HEK293 (cell line): ENCODE results near the gene ACRBP.

ENCODE experiments used
- CTCF ChIA-PET: fragments of 350-600 bp; formaldehyde crosslinking; extraction: SDS; loops from one replicate; lab custom pipeline; 2021; ENCODE audit warnings: antibody characterized with exemption; lab: Yijun Ruan, JAX
- POLR2A ChIA-PET: fragments of 300-600 bp; formaldehyde crosslinking; extraction: SDS; loops from one replicate; lab custom pipeline; 2020; ENCODE audit warnings: antibody characterized with exemption, inconsistent platforms; lab: Yijun Ruan, JAX
- H3K27ac ChIP-seq: fragments of 200-500 bp; sonication (Bioruptor generic); 2 replicates; pipeline ENCODE4 v1.5.1; 2014; ENCODE audit warnings: low read depth, low read length, control low read depth, inconsistent platforms; ENCODE audit errors: extremely low read depth
- H3K36me3 ChIP-seq, 2 experiments: fragments of 200-500 bp in 1 of 2; sonication (Bioruptor generic) in 1 of 2; 1 replicate in 1 of 2; 2 replicates in 1 of 2; pipeline ENCODE4 v1.5.1; 2014 to 2017; ENCODE audit warnings: inconsistent platforms in 2 of 2, low read length in 2 of 2; ENCODE audit not compliant: control insufficient read depth in 2 of 2, insufficient read depth in 1 of 2
- H3K4me1 ChIP-seq: fragments of 200-500 bp; sonication (Bioruptor generic); 2 replicates; pipeline ENCODE4 v1.5.1; 2014; ENCODE audit warnings: mild to moderate bottlenecking, low read length, inconsistent platforms; ENCODE audit not compliant: control insufficient read depth, insufficient read depth
- H3K4me3 ChIP-seq: 2 replicates; pipeline ENCODE4 v1.5.1; 2011; ENCODE audit warnings: low read depth, mild to moderate bottlenecking, control low read depth, low read length, moderate library complexity
- H3K9me3 ChIP-seq: fragments of 200-500 bp; sonication (Bioruptor generic); 2 replicates; pipeline ENCODE4 v1.5.1; 2014; ENCODE audit warnings: low read depth, low read length, inconsistent platforms; ENCODE audit not compliant: control insufficient read depth, insufficient read depth
- BCL6B ChIP-seq: fragments of 450-650 bp; formaldehyde crosslinking; IDR thresholded peaks from 2 replicates; pipeline ENCODE4 v1.5.1; 2017; ENCODE audit warnings: missing biosample characterization, missing genetic modification characterization
- EGR2 ChIP-seq: fragments of 450-650 bp; formaldehyde crosslinking; IDR thresholded peaks from 2 replicates; pipeline ENCODE4 v1.5.1; 2016; ENCODE audit warnings: low read depth, missing biosample characterization, missing genetic modification characterization
- GLIS1 ChIP-seq: fragments of 450-650 bp; formaldehyde crosslinking; IDR thresholded peaks from 2 replicates; pipeline ENCODE4 v1.5.1; 2016; ENCODE audit warnings: missing biosample characterization, missing genetic modification characterization
- KLF8 ChIP-seq: fragments of 450-650 bp; formaldehyde crosslinking; IDR thresholded peaks from 2 replicates; pipeline ENCODE4 v1.5.1; 2016; ENCODE audit warnings: missing biosample characterization, missing genetic modification characterization
- ZFP3 ChIP-seq: fragments of 450-650 bp; formaldehyde crosslinking; IDR thresholded peaks from 2 replicates; pipeline ENCODE4 v1.5.1; 2016; ENCODE audit warnings: low read depth, missing biosample characterization, missing genetic modification characterization
- ZNF335 ChIP-seq: fragments of 450-650 bp; formaldehyde crosslinking; conservative IDR thresholded peaks from 2 replicates; pipeline ENCODE4 v1.5.1; 2016; ENCODE audit warnings: missing biosample characterization, missing genetic modification characterization
- ZNF623 ChIP-seq: fragments of 450-650 bp; formaldehyde crosslinking; IDR thresholded peaks from 2 replicates; pipeline ENCODE4 v1.5.1; 2016; ENCODE audit warnings: missing biosample characterization, missing genetic modification characterization
- ZNF701 ChIP-seq: fragments of 450-650 bp; formaldehyde crosslinking; IDR thresholded peaks from 2 replicates; pipeline ENCODE4 v1.5.1; 2016; ENCODE audit warnings: missing biosample characterization, missing genetic modification characterization
- ZNF791 ChIP-seq: fragments of 450-650 bp; formaldehyde crosslinking; IDR thresholded peaks from 2 replicates; pipeline ENCODE4 v1.5.1; 2016; ENCODE audit warnings: missing biosample characterization, missing genetic modification characterization
- TF ChIP-seq, protein P1 (sequence below): fragments of 450-650 bp; formaldehyde crosslinking; conservative IDR thresholded peaks from 2 replicates; pipeline ENCODE4 v1.5.1; 2016; ENCODE audit warnings: low read depth, missing biosample characterization, missing genetic modification characterization

ACRBP gene

DNA sequence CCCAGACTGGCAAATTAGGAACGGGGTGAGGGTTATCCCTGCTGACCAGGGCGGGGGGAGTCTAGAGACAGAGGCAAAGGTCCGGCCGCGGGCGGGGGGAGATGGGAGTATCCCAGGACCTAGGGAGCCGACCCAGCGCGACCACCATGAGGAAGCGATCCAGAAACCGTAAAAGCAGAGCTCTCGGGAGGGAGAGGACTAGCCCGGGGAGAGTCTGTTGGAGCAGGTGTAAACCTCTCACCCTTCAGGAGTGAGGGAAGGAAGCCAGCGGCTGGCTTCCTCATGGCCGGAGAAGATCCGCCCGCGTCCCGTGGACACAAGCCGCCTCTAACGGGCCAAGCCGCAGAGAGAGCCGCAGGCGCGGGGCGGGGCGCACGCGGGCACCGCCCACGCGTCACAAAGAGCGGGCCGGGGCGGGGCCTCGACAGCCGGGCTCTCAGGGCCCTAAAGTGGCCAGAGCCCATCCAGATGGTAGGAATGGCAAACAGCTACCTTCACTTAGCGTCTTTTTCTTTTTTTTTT lies at the start of gene ACRBP:
Gene ACRBP, minus strand, starts transcription at position 350 of the 522 bp plus-strand sequence. Its CDS starts 66 bp downstream, at position 284.
- Histone ChIP-seq H3K4me3 (no peak within 1 kb of the TSS), H3K4me1 (no peaks in the 10 kb centered on the region), H3K27ac (no peak within 1 kb of the TSS), H3K36me3 (peaks cover 0 to 36% of the 10 kb centered on the region in 2 experiments; a peak in 2 of 3 replicates), H3K9me3 (no peaks in the 10 kb centered on the region)
- CTCF ChIA-PET = no interaction called here
- TF ChIP-seq BCL6B = no peak
- no peak for TF ChIP-seq KLF8 (tag by site-specific recombination)
- TF ChIP-seq, protein P1, sequence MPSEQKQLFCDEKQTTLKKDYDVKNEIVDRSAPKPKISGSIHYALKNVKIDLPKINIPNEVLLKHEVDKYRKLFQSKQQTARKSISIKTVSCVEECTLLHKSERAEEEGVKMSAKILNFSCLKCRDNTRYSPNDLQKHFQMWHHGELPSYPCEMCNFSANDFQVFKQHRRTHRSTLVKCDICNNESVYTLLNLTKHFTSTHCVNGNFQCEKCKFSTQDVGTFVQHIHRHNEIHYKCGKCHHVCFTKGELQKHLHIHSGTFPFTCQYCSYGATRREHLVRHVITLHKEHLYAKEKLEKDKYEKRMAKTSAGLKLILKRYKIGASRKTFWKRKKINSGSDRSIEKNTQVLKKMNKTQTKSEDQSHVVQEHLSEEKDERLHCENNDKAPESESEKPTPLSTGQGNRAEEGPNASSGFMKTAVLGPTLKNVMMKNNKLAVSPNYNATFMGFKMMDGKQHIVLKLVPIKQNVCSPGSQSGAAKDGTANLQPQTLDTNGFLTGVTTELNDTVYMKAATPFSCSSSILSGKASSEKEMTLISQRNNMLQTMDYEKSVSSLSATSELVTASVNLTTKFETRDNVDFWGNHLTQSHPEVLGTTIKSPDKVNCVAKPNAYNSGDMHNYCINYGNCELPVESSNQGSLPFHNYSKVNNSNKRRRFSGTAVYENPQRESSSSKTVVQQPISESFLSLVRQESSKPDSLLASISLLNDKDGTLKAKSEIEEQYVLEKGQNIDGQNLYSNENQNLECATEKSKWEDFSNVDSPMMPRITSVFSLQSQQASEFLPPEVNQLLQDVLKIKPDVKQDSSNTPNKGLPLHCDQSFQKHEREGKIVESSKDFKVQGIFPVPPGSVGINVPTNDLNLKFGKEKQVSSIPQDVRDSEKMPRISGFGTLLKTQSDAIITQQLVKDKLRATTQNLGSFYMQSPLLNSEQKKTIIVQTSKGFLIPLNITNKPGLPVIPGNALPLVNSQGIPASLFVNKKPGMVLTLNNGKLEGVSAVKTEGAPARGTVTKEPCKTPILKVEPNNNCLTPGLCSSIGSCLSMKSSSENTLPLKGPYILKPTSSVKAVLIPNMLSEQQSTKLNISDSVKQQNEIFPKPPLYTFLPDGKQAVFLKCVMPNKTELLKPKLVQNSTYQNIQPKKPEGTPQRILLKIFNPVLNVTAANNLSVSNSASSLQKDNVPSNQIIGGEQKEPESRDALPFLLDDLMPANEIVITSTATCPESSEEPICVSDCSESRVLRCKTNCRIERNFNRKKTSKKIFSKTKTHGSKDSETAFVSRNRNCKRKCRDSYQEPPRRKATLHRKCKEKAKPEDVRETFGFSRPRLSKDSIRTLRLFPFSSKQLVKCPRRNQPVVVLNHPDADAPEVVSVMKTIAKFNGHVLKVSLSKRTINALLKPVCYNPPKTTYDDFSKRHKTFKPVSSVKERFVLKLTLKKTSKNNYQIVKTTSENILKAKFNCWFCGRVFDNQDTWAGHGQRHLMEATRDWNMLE (tag by site-specific recombination) = no peak
- TF ChIP-seq ZFP3 (tag by site-specific recombination) = no peak
- TF ChIP-seq ZNF335 (tag by site-specific recombination) = no peak
- POLR2A ChIA-PET = interaction anchor here (1.2 kb wide), 1 partner anchor 11 kb away, joined by 3 read pairs; no protein-coding TSS in a partner anchor

- Histone ChIP-seq H3K27ac (no peak overlapping the region), H3K36me3 (peaks cover 0 to 24% of the 10 kb centered on the region in 2 experiments; a peak in 1 of 3 replicates), H3K9me3 (no peaks in the 10 kb centered on the region), H3K4me3 (no peak overlapping the region)
- CTCF ChIA-PET = interaction anchor here (0.6 to 1.5 kb wide), 7 partner anchors 11 to 132 kb away, joined by 3 to 5 read pairs (median 3); partner anchors contain the start of gene COPS7A
- TF ChIP-seq ZNF791 (no peak), GLIS1 (tag by site-specific recombination) (peak; percentile 50; the same call in 1 of the 2 replicates), ZNF701 (no peak)
- TF ChIP-seq, all 188 proteins: peak for 1
- 0 out of 2 replicates have a peak, but pooled peaks cover under 1% of the 10 kb centered on the region for H3K4me1 ChIP-seq
- POLR2A ChIA-PET = interaction anchor here (0.7 to 1.5 kb wide), 2 partner anchors 71 to 82 kb away, joined by 3 read pairs; no protein-coding TSS in a partner anchor
Observed at GRCh38 chr12:6695313-6696045, 48.2 kb upstream of the ACRBP start.

- Histone ChIP-seq H3K4me1 (peaks cover 4% of the 10 kb centered on the region; the same call in 1 of the 2 replicates), H3K4me3 (no peak overlapping the region), H3K27ac (no peak overlapping the region), H3K36me3 (peaks cover 0 to 24% of the 10 kb centered on the region in 2 experiments; a peak in 1 of 3 replicates), H3K9me3 (no peaks in the 10 kb centered on the region)
- CTCF ChIA-PET = interaction anchor here (0.7 to 1.0 kb wide), 2 partner anchors 29 to 76 kb away, joined by 3 to 5 read pairs; partner anchors contain the start of gene COPS7A
- no peak for TF ChIP-seq EGR2
- peak; percentile 80 for TF ChIP-seq ZNF623
- POLR2A ChIA-PET = interaction anchor here (1.5 kb wide), 1 partner anchor 81 kb away, joined by 3 read pairs; no protein-coding TSS in a partner anchor
Observed at GRCh38 chr12:6694701-6695100, 47.5 kb upstream of the ACRBP start.
